ENCODE results near the gene FZD8.
"Not testable (repeated sequence)": the region's sequence is repeated elsewhere in the genome, so short reads cannot be mapped to it uniquely, and the experiment has no call there.

FZD8 gene

GRCh38 chr10:35642035-35642792, at the start of gene FZD8:
TSS of gene FZD8 (minus strand) at chr10:35642296. CDS start at chr10:35641429, 867 bp downstream.
- peaks cover 34% of the 10 kb centered on the region for H3K4me1 Mint-ChIP-seq
- no peaks in the 10 kb centered on the region for H3K36me3 Mint-ChIP-seq
- peak within 1 kb of the TSS; percentile 78 for H3K4me3 Mint-ChIP-seq
- CTCF ChIA-PET, result no interaction called here
- no peak within 1 kb of the TSS for H3K27ac Mint-ChIP-seq
- peaks cover 92% of the 10 kb centered on the region for H3K27me3 Mint-ChIP-seq
- peak; percentile 84 for DNase-seq
- H3K9me3 Mint-ChIP-seq, result no peaks in the 10 kb centered on the region

GRCh38 chr10:35691522-35692236, 49.6 kb upstream of the FZD8 start:
- no peak for DNase-seq
- Mint-ChIP-seq H3K27me3 (no peaks in the 10 kb centered on the region), H3K9me3 (no peaks in the 10 kb centered on the region), H3K36me3 (no peaks in the 10 kb centered on the region), H3K4me1 (no peaks in the 10 kb centered on the region), H3K4me3 (no peak overlapping the region), H3K27ac (no peak overlapping the region)
- CTCF ChIA-PET, result no interaction called here

GRCh38 chr10:35690534-35690933, 48.4 kb upstream of the FZD8 start:
- no peaks in the 10 kb centered on the region for H3K36me3 Mint-ChIP-seq
- H3K4me1 Mint-ChIP-seq, result no peaks in the 10 kb centered on the region
- CTCF ChIA-PET, result no interaction called here
- no peak overlapping the region for H3K4me3 Mint-ChIP-seq
- H3K27ac Mint-ChIP-seq, result no peak overlapping the region
- H3K9me3 Mint-ChIP-seq, result no peaks in the 10 kb centered on the region
- no peaks in the 10 kb centered on the region for H3K27me3 Mint-ChIP-seq
- DNase-seq, result no peak

- DNase-seq, CTCF ChIA-PET, H3K4me1 Mint-ChIP-seq, H3K4me3 Mint-ChIP-seq, H3K27me3 Mint-ChIP-seq, H3K36me3 Mint-ChIP-seq, H3K27ac Mint-ChIP-seq, H3K9me3 Mint-ChIP-seq: not testable (repeated sequence)
Measured at GRCh38 chr10:35685858-35686257, 43.8 kb upstream of the FZD8 start.

- Mint-ChIP-seq H3K27ac (no peak overlapping the region), H3K9me3 (no peaks in the 10 kb centered on the region), H3K27me3 (no peaks in the 10 kb centered on the region), H3K36me3 (no peaks in the 10 kb centered on the region), H3K4me3 (no peak overlapping the region), H3K4me1 (no peaks in the 10 kb centered on the region)
- CTCF ChIA-PET, result no interaction called here
- DNase-seq, result no peak
Measured at GRCh38 chr10:35685402-35685801, 43.3 kb upstream of the FZD8 start.

- no peak for DNase-seq
- Mint-ChIP-seq H3K27ac (no peak overlapping the region), H3K36me3 (no peaks in the 10 kb centered on the region), H3K4me1 (no peaks in the 10 kb centered on the region), H3K4me3 (no peak overlapping the region), H3K9me3 (no peaks in the 10 kb centered on the region), H3K27me3 (no peaks in the 10 kb centered on the region)
- CTCF ChIA-PET, result no interaction called here
Measured at GRCh38 chr10:35684586-35684985, 42.5 kb upstream of the FZD8 start.

GRCh38 chr10:35675846-35676245, 33.8 kb upstream of the FZD8 start:
- H3K9me3 Mint-ChIP-seq, result peaks cover 2% of the 10 kb centered on the region
- H3K4me1 Mint-ChIP-seq, result no peaks in the 10 kb centered on the region
- H3K27ac Mint-ChIP-seq, result no peak overlapping the region
- no peaks in the 10 kb centered on the region for H3K36me3 Mint-ChIP-seq
- CTCF ChIA-PET, result no interaction called here
- H3K27me3 Mint-ChIP-seq, result no peaks in the 10 kb centered on the region
- no peak for DNase-seq
- H3K4me3 Mint-ChIP-seq, result no peak overlapping the region

- CTCF ChIA-PET, result no interaction called here
- Mint-ChIP-seq H3K9me3 (peaks cover 2% of the 10 kb centered on the region), H3K4me3 (no peak overlapping the region), H3K36me3 (no peaks in the 10 kb centered on the region), H3K4me1 (no peaks in the 10 kb centered on the region), H3K27ac (no peak overlapping the region), H3K27me3 (no peaks in the 10 kb centered on the region)
- DNase-seq, result no peak
Measured at GRCh38 chr10:35674843-35675242, 32.7 kb upstream of the FZD8 start.

GRCh38 chr10:35668865-35669650, 27.0 kb upstream of the FZD8 start:
- no peak for DNase-seq
- CTCF ChIA-PET, result no interaction called here
- H3K9me3 Mint-ChIP-seq, result peaks cover 14% of the 10 kb centered on the region
- H3K27me3 Mint-ChIP-seq, result no peaks in the 10 kb centered on the region
- H3K4me3 Mint-ChIP-seq, result no peak overlapping the region
- no peaks in the 10 kb centered on the region for H3K4me1 Mint-ChIP-seq
- no peak overlapping the region for H3K27ac Mint-ChIP-seq
- H3K36me3 Mint-ChIP-seq, result no peaks in the 10 kb centered on the region

- Mint-ChIP-seq H3K4me1 (no peaks in the 10 kb centered on the region), H3K36me3 (no peaks in the 10 kb centered on the region), H3K4me3 (no peak overlapping the region), H3K9me3 (peaks cover 14% of the 10 kb centered on the region), H3K27ac (no peak overlapping the region), H3K27me3 (no peaks in the 10 kb centered on the region)
- DNase-seq, result no peak
- CTCF ChIA-PET, result no interaction called here
Measured at GRCh38 chr10:35667971-35668370, 25.9 kb upstream of the FZD8 start.

GRCh38 chr10:35667270-35667889, 25.3 kb upstream of the FZD8 start:
- no peak for DNase-seq
- CTCF ChIA-PET, result no interaction called here
- H3K27ac Mint-ChIP-seq, result no peak overlapping the region
- H3K9me3 Mint-ChIP-seq, result peaks cover 14% of the 10 kb centered on the region
- H3K36me3 Mint-ChIP-seq, result no peaks in the 10 kb centered on the region
- H3K4me3 Mint-ChIP-seq, result no peak overlapping the region
- H3K27me3 Mint-ChIP-seq, result no peaks in the 10 kb centered on the region
- H3K4me1 Mint-ChIP-seq, result no peaks in the 10 kb centered on the region

GRCh38 chr10:35661236-35661635, 19.1 kb upstream of the FZD8 start:
- CTCF ChIA-PET, result no interaction called here
- Mint-ChIP-seq H3K27me3 (no peaks in the 10 kb centered on the region), H3K4me1 (no peaks in the 10 kb centered on the region), H3K9me3 (peaks cover 5% of the 10 kb centered on the region), H3K27ac (no peak overlapping the region), H3K36me3 (no peaks in the 10 kb centered on the region), H3K4me3 (no peak overlapping the region)
- no peak for DNase-seq

- no peaks in the 10 kb centered on the region for H3K4me1 Mint-ChIP-seq
- CTCF ChIA-PET, result no interaction called here
- no peak overlapping the region for H3K4me3 Mint-ChIP-seq
- H3K27ac Mint-ChIP-seq, result no peak overlapping the region
- H3K36me3 Mint-ChIP-seq, result no peaks in the 10 kb centered on the region
- no peaks in the 10 kb centered on the region for H3K27me3 Mint-ChIP-seq
- no peak for DNase-seq
- H3K9me3 Mint-ChIP-seq, result peaks cover 5% of the 10 kb centered on the region
Measured at GRCh38 chr10:35659456-35659855, 17.4 kb upstream of the FZD8 start.

- Mint-ChIP-seq H3K27ac (no peak overlapping the region), H3K27me3 (no peaks in the 10 kb centered on the region), H3K9me3 (peaks cover 5% of the 10 kb centered on the region), H3K36me3 (no peaks in the 10 kb centered on the region), H3K4me1 (no peaks in the 10 kb centered on the region), H3K4me3 (no peak overlapping the region)
- CTCF ChIA-PET, result no interaction called here
- DNase-seq, result no peak
Measured at GRCh38 chr10:35657621-35658020, 15.5 kb upstream of the FZD8 start.
